ENCODE measurements around the gene RPL36A. TPM values are rescaled to one million over a fixed set of nuclear protein-coding genes. Genes with fewer than 3 reads are reported as not detected.

The RPL36A gene
- total and polyA plus RNA-seq, 10 of the 15 experiments (the other 5 are each of a cell fraction or from before 2014, with no cell fraction given) = 425 to 4,528 (median 3,270) TPM

DNA sequence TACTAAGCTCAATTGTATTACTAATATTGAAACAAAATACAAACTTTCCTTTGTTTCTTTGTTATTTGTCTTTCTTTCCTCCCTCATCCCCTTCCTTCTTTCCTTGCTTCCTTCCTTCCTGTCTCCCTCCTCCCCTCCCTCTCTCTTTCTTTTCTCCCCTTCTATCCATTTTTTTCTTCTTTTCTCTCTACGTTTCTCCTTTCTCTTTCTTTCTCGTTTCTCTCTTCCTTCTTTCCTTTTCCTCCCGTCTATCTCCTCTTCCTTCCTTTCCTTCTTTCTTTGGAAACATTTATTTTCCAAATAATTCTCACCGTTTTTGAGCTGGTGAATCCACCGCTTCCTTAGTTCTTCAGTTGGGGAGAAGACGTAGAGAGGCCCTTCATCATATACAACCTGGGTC, 21.1 kb upstream of the RPL36A start:
- no peak overlapping the region for H3K4me3 ChIP-seq
- in situ Hi-C loops (cut with MboI) (no loop called here), intact Hi-C loops (cut with micrococcal nuclease; ENCODE audit: unreplicated experiment) (no loop called here)
- no peaks in the 10 kb centered on the region; a peak in 2 of 4 replicates for H3K36me3 ChIP-seq (ENCODE audit: control insufficient read depth in 2 of 2, insufficient read depth in 2 of 2, low read length in 1 of 2)
- POLR2A ChIA-PET = interaction anchor here (1.1 kb wide), 1 partner anchor 23 kb away, joined by 3 read pairs; no protein-coding TSS in a partner anchor
- FAIRE-seq (no peak), ATAC-seq (no peak), DNase-seq (ENCODE audit: low read depth, low spot score) (no peak)
- no peaks in the 10 kb centered on the region for H3K9me3 ChIP-seq (replicated peaks; ENCODE audit: control insufficient read depth, insufficient read depth, low read length)
- H3K27me3 ChIP-seq (replicated peaks in 1 of 2; ENCODE audit: control insufficient read depth in 2 of 2, insufficient read depth in 2 of 2, low read length in 1 of 2) = no peaks in the 10 kb centered on the region
- BruUV-seq (replicated peaks) = no TSS peak
- no peak overlapping the region for H2AFZ ChIP-seq (ENCODE audit: control insufficient read depth, low read depth, low read length)
- no peaks in the 10 kb centered on the region for H3K79me2 ChIP-seq (ENCODE audit: control insufficient read depth, insufficient read depth, low read length)
- TF ChIP-seq TBL1XR1 (IDR thresholded peaks at IDR 0.05; ENCODE audit: low read depth, low read length) (no peak), MTA2 (IDR thresholded peaks at IDR 0.05; ENCODE audit: low read depth) (no peak), RFX5 (IDR thresholded peaks at IDR 0.05; ENCODE audit: low read depth, low read length) (no peak), DPF2 (IDR thresholded peaks at IDR 0.05) (no peak), GABPA (IDR thresholded peaks at IDR 0.05; ENCODE audit: low read depth) (no peak), SP1 (IDR thresholded peaks at IDR 0.05; ENCODE audit: low read depth, low read length) (no peak), CBFB (IDR thresholded peaks at IDR 0.05; ENCODE audit: low read depth) (no peak)
- RAD21 ChIA-PET (ENCODE audit: unreplicated experiment) = no interaction called here
- 0 out of 2 replicates have a peak, but pooled peaks cover 2% of the 10 kb centered on the region for H3K4me1 ChIP-seq (ENCODE audit: control insufficient read depth, insufficient read depth, low read length)
- H3K4me2 ChIP-seq (ENCODE audit: control insufficient read depth, insufficient read depth) = no peak overlapping the region
- CTCF ChIA-PET = no interaction called here
- WGBS (ENCODE audit: insufficient coverage, insufficient replicate concordance, low lambda C conversion rate, missing lambda C conversion rate) = 47% methylated on average over 6 of the region's 6 CpGs
- H3K27ac ChIP-seq (ENCODE audit: control insufficient read depth, insufficient read depth) = no peak overlapping the region
- SMC1A ChIA-PET (ENCODE audit: uncharacterized antibody, unreplicated experiment) = interaction anchor here (0.7 kb wide), 1 partner anchor 8 kb away, joined by 3 read pairs; no protein-coding TSS in a partner anchor
- no peaks in the 10 kb centered on the region for H4K20me1 ChIP-seq (ENCODE audit: control insufficient read depth, insufficient read depth)
- H3K9ac ChIP-seq (ENCODE audit: control insufficient read depth, insufficient read depth, low read length) = no peak overlapping the region

DNA sequence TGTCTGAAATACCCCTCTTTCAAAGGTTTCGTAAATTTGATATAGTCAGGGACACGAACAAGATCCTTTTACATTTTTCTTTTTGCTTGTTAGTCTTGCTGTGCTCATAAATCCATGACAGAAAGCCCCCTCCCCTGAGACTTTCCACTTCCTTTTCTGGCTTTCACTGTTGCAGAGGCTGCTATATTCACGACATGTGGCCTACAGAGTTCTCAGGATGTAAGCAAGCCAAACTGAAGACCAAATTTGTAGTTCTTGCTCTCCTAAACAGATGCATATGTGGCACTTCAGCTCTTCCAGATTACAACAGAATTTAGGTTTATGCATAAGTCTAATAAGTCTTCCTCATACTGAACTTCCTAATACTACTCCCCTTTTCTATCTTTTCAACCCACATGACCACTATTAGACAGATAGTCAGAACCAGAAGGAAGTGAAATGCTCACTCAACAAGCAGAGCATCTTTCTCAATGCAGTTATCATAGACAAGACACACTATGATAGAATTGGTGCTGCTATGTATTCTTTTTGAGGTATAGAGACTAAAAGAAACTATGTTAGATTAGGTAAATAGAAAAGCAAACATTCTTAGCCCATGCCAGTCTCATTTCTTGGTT, 19.8 kb upstream of the RPL36A start:
- DNase-seq (ENCODE audit: low read depth, low spot score) (no peak), ATAC-seq (peak; percentile 31; the same call in 1 of the 3 replicates), FAIRE-seq (no peak)
- CTCF ChIA-PET = no interaction called here
- RAD21 ChIA-PET (ENCODE audit: unreplicated experiment) = no interaction called here
- WGBS (ENCODE audit: insufficient coverage, insufficient replicate concordance, low lambda C conversion rate, missing lambda C conversion rate) = 14% methylated on average over 3 of the region's 3 CpGs
- BruUV-seq (replicated peaks) = no TSS peak
- H3K4me3 ChIP-seq = no peak overlapping the region; the same call in 1 of the 2 replicates
- H3K36me3 ChIP-seq (ENCODE audit: control insufficient read depth in 2 of 2, insufficient read depth in 2 of 2, low read length in 1 of 2) = no peaks in the 10 kb centered on the region; a peak in 1 of 4 replicates
- no peaks in the 10 kb centered on the region for H3K27me3 ChIP-seq (replicated peaks in 1 of 2; ENCODE audit: control insufficient read depth in 2 of 2, insufficient read depth in 2 of 2, low read length in 1 of 2)
- no peaks in the 10 kb centered on the region for H3K79me2 ChIP-seq (ENCODE audit: control insufficient read depth, insufficient read depth, low read length)
- H3K9me3 ChIP-seq (replicated peaks; ENCODE audit: control insufficient read depth, insufficient read depth, low read length) = no peaks in the 10 kb centered on the region
- POLR2A ChIA-PET = no interaction called here
- no peak overlapping the region for H2AFZ ChIP-seq (ENCODE audit: control insufficient read depth, low read depth, low read length)
- no peak overlapping the region; the same call in 1 of the 2 replicates for H3K27ac ChIP-seq (ENCODE audit: control insufficient read depth, insufficient read depth)
- 0 out of 2 replicates have a peak, but pooled peaks cover 2% of the 10 kb centered on the region for H3K4me1 ChIP-seq (ENCODE audit: control insufficient read depth, insufficient read depth, low read length)
- no peaks in the 10 kb centered on the region for H4K20me1 ChIP-seq (ENCODE audit: control insufficient read depth, insufficient read depth)
- SMC1A ChIA-PET (ENCODE audit: uncharacterized antibody, unreplicated experiment) = no interaction called here
- TF ChIP-seq RAD51 (IDR thresholded peaks at IDR 0.05) (no peak), BRCA1 (IDR thresholded peaks at IDR 0.05; ENCODE audit: low read depth, low read length) (no peak), ESRRA (IDR thresholded peaks at IDR 0.05; ENCODE audit: low read length) (no peak), JUNB (IDR thresholded peaks at IDR 0.05) (no peak), NFYB (IDR thresholded peaks at IDR 0.05; ENCODE audit: insufficient read depth, low read depth, low read length) (no peak), SPI1 (IDR thresholded peaks at IDR 0.05; ENCODE audit: borderline replicate concordance, insufficient read depth, low read depth, low read length) (peak; percentile 36; the same call in 1 of the 2 replicates)
- TF ChIP-seq, protein P1, sequence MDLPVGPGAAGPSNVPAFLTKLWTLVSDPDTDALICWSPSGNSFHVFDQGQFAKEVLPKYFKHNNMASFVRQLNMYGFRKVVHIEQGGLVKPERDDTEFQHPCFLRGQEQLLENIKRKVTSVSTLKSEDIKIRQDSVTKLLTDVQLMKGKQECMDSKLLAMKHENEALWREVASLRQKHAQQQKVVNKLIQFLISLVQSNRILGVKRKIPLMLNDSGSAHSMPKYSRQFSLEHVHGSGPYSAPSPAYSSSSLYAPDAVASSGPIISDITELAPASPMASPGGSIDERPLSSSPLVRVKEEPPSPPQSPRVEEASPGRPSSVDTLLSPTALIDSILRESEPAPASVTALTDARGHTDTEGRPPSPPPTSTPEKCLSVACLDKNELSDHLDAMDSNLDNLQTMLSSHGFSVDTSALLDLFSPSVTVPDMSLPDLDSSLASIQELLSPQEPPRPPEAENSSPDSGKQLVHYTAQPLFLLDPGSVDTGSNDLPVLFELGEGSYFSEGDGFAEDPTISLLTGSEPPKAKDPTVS (IDR thresholded peaks at IDR 0.05; ENCODE audit: low read depth, low read length) = no peak
- H3K9ac ChIP-seq (ENCODE audit: control insufficient read depth, insufficient read depth, low read length) = no peak overlapping the region
- in situ Hi-C loops (cut with MboI) = no loop called here
- H3K4me2 ChIP-seq (ENCODE audit: control insufficient read depth, insufficient read depth) = no peak overlapping the region; the same call in 1 of the 2 replicates
- intact Hi-C loops (cut with micrococcal nuclease; ENCODE audit: unreplicated experiment) = no loop called here

Data from GM12878 (cell line).